HUDEP-2 (cell line): ENCODE data around the gene LIMCH1.

Experiments
- DNase-seq, 76 experiments: peaks; one replicate each; lab custom pipeline; 2025; ENCODE audit not compliant: unreplicated experiment in 76 of 76; lab: John Stamatoyannopoulos, UW

Gene LIMCH1

DNA sequence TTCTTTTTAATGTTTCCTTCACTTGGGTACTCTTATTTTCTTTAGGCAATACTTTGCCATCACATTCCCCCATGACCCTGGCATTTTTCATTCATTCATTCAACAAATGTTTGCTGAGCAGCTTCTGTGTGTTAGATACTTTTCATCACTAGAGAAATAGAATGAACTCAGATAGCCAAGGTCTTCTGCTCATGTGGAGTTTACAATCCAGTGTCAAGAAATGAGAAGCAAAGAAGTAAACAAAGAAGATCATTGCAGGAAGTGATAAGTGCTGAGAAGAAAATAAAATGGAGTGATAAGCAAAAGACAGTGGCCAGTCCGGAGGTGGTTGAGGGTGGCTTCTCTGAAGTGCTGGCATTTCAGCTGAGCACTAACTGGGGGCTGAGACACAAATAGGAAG lies 63.1 kb downstream of the LIMCH1 start:
- DNase-seq, result no peak

DNA sequence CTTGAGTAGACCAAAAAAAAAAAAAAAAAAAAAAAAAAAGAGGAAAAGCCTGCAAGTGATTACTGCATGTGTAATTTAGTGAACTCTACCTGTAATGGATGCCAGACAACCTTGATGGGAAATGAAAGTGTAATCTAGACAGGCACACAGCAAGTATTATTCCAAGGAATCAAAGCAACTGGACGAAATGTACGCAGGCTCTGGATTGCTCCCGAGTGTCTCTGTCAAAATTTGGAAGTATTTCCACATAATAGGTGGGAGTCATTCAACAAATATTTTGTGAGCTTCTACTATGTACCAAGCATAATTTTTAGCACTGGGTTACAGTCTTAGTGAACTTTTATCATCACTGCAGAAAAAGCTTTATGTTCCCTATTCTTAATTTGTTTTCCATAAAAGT lies 64.2 kb downstream of the LIMCH1 start:
- no peak for DNase-seq

DNA sequence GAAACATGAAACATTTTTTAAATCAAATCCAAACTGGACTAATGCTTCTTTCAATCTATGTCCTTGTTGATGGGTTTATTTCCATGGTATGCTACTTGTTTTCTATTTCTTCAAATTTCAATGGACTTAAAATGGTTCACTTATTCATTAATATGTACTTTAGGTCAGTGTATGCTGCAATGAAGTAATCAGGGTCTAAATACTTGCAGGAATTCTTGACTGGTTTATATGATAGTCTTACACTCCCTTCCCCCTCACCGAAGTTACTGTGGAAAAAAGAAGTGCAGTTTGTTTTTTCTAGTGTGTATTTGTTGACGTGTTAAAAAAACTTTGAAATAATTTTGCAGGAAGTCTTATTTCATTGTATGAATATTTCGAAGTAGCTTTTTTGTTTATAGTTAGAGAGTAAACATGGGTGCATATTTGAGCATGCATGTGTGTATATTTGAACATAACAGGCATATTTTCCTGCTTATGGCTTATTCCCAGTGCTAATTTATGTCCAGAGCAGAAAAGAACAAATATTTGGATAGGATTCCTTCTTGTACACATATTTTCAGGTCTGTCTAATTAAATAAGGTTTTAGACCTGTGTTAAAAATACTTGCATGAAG lies 65.0 kb downstream of the LIMCH1 start:
- DNase-seq, result no peak

DNA sequence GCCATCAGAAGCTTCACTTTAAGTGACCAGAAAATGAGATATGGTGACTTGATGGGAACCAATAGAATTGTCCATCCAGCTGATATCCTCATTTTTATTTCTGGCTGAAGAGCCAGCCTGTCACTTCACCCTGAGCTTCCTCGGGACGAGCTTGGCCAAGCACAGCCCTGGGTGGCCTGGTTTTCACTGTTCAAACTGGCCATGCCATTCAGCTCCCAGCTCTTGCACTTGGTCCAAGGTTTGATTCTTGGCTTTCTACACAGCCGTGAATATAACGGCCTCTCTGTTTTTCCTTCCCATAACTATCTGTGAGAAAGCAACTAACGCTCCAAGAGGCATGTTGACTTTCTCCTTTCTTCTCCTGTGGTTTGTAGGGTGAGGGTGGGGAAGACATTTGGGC lies 71.9 kb downstream of the LIMCH1 start:
- DNase-seq, result no peak

DNA sequence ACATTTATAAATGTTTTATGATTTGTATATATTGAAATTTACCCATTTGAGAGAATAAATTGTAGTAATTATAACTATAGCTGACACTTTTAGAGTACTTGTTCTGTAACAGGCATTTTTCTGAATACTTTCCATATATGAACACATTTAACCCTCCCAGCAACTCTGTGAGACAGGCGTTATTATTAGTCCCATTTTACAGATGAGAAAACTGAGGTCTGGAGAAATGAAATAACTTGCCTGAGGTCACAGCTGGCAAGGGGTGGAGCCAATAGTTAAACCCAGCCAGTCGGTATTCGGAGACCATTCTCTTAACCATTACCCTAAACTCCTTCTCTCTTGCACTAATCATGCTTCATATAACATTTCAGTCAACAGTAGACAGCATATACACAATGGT lies 72.5 kb downstream of the LIMCH1 start:
- DNase-seq, result no peak

DNA sequence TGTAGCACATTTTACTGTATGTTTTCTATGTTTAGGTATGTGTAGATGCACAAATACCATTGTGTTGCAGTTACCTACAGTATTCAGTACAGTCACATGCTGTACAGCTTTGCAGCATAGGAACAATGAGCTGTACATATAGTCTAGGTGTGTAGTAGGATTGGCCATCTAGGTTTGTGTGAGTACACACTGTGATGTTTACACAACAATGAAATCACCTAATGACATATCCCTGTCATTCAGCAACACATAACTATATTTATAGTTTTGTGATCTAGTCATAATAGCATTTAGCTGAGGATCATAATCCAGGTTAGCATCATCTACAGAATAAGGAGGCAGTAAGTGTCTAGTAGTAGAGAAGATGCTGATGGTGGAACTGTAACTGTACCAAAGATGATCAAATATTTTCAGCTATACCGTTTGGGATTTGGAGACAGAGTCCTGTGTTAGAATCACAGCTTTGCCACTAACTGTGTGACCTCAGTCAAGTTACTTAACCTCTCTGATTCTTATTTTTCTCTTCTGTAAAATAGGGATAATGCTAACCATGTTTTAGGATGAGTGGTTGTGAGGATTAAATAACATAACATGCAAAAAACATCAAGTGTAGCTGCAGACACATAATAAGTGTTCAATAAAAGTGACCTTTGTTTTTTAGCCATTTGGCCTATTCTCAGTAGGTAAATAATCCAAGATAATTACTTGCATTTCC lies 73.3 kb downstream of the LIMCH1 start:
- DNase-seq, result no peak

DNA sequence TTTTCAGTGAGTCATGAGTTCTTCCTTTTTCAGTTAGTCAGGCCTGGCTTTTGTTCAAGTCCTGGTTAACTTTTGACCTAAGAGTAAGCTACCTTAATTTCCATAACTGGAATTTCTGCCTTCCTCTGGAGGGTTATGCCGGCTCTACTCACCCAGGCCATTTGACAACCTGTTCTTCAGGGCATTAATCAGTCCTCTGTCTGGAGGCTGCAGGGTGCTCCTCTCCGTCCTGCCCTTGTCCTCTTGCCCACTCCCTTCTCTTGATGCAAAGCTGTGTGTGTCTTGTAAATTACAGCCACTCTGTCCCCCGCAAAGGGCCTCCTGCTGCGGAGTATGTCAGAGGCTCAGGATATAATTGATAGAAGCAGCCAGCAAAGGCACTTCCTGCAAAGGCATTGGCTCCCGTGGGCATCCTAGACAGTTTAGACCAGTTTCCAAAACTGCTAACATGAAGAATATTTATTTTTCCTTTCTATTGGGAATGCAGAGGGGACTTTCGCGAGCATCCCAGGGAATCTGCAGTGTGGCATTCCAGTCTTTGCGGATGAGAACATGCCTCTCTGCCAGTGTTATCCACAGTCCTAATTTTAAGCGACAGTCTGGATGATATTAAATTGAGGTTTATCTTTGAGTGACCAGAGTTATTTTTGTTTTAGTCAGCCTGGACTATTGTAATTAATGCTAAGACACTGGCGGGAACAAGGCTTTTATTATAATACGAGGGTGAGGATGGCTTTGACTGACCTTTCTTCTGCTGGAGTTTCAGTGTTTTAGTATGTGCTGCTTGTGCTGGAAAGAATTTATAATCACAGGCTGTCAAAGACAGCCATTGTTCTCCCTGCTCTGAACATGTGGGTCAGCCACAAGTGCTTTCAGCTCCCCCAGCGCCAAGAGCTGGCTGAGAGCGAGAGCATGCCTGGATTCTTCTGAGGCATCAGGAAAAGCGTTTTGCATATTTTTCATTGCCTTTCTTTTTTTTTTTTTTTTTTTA lies 74.2 kb downstream of the LIMCH1 start:
- DNase-seq, result no peak

DNA sequence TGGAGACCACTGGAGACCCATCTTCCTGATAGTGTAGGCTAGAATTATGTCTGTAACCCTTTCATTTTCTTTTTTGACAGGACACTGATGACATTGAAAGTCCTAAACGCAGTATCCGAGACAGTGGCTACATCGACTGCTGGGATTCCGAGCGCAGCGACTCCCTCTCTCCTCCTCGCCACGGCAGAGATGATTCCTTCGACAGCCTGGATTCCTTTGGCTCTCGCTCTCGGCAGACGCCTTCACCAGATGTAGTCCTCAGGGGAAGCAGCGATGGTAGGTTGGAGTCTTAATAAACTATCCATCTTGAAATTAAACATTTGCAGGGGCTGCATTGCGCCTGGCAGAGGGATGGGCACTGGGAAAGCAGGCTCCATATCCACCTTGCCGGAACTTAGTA lies 75.4 kb downstream of the LIMCH1 start:
- no peak for DNase-seq

DNA sequence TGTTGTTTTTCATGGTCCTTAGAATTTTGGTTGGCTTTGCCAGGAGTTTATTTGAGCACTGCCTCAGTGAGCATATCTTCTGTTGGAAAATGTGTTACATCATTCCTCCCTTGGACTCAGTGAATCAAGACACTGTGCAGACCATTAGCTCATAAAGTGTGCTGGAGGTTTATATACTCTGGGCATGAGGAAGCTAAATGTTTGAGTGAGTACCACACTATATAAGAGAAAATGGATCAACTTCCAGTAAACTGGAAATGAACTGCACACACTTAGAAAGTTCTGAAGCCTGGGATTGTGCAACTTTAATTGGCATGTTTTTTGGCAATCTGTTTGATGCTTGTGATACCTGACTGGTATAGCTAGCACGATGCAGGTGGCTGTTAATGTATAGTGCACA lies 75.9 kb downstream of the LIMCH1 start:
- DNase-seq, result no peak

DNA sequence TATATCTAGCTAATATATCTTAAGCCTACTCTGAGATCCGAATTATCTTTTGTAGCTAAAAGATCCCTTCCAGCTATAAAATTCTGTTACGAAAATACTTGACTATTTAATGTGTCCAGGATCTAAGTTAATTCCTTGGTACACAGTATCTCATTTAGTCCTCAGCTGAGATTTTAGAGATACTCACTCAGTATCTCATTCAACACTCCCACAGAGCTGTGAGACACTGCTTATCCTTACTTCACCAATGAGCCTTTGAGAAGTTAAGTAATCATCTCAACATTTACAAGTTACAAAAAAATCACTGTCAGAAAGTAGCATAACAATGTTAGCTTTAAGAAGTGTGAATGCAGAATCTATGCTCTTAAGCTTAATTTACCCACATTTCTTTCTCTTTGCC lies 76.6 kb downstream of the LIMCH1 start:
- DNase-seq, result no peak

DNA sequence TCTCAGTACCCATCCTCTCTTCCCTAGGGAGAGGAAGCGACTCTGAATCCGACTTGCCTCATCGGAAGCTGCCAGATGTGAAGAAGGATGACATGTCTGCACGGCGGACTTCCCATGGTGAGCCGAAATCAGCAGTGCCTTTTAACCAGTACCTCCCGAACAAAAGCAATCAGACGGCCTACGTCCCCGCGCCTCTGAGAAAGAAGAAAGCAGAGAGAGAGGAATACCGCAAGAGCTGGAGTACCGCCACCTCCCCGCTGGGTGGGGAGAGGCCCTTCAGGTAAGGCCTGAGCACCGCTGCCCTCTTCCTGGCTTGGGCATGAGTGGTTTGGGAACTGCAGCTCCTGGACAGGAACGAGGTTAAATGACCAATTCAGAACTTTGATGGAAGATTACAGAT lies 81.2 kb downstream of the LIMCH1 start:
- DNase-seq, result no peak

DNA sequence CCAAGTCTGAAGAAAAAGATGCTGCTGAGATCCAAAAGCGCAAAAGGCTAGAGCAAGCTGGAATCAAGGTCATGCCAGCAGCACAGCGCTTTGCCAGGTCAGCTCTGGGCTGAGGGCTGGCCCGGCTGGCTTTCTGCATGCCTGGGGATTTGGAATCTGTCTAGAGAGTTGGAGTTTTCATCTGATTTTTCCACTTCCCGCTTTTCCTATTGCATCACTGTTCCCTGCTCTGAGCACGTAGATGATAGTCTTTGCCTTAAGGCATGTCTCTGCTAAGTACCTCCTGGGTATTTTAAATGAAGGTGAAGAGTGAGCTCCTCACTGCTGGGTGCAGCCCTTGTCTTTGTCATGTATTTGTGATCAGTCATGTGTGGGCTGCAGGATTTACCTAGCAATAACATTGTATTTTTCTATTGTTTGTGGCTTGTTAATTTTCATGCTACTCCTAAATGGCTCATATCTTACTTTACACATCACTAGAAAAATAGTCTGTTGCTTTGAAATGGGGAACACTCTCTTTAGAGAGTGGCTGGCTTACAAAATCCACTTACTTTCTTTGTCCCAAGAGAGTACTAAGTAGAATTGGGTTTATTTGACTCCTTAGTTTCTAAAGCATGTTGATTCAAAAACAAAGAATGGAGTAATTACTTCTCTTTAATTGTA lies 82.8 kb downstream of the LIMCH1 start:
- no peak for DNase-seq

DNA sequence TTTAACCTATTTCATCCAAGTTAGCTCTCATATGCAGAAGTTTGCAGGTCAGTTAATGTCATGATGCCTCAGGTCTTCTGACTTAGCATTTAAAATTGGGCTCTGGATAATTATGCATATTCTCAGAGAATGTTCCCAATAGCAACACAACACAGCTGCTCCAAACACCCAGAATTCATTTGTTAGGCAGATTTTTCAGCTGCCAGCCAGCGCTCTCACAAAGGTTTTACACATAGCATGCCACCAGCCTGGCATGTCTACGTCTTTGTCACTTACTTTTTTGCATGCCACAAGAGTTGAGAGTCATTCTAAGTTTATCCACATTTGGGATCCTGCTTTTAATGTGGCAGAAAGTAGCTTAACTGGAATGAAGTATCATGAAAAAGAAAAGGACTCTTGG lies 84.8 kb downstream of the LIMCH1 start:
- DNase-seq, result no peak

DNA sequence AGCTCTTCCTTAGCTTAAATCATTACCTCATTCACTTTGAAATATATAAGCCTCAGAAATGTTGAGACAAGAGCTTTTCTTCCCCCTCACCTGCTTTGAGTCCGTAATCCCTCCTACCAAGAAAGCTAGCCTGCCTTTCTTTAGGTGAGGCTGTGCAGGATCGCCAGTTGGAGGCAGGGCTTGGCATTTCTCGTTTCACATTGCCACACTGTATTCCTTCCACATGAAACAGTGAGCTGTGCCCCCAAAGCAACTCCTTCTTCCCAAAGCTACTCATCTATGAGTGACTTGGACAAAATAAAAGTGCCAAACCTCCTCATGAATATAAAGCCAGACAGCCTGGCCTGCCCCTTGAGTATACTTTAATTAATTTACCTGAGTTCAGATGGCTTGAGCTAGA lies 86.8 kb downstream of the LIMCH1 start:
- no peak for DNase-seq

DNA sequence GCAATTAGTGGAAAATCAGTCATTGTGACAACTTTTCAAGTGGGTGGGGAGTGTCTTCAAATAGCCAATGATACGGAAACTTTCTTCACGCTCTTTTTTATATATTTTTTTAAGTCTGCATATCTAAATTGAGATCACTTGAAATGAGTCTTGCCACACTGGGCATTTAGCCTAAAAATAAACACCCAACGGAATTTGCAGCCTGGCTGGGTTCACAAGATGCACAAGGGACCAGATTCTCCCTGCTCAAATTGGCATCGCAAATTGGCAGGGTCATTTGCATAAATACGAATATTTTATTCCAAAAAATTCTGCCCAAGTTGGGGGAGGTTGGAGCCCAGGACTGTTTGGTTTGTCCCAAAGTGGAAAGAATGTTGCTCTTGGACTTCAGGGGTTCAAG lies 87.6 kb downstream of the LIMCH1 start:
- no peak for DNase-seq

DNA sequence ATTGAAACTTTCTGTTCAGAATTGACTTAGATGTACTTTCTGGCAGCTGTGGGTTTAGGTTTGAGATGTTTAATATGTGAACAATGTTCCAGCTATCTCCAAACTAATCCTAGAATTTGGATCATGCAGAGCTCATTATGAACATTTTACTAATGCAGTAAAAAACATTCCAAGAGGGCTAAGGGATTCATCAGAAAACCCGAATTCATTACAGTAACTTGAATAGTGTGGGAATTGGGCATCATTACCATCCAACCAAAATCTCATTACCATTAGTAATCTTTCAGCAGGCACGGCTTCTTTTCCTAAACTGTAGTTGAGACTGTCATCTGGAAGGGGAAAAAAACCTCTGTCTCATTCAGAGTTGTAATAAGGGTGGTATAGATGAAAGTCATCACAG lies 91.0 kb downstream of the LIMCH1 start:
- DNase-seq, result no peak

DNA sequence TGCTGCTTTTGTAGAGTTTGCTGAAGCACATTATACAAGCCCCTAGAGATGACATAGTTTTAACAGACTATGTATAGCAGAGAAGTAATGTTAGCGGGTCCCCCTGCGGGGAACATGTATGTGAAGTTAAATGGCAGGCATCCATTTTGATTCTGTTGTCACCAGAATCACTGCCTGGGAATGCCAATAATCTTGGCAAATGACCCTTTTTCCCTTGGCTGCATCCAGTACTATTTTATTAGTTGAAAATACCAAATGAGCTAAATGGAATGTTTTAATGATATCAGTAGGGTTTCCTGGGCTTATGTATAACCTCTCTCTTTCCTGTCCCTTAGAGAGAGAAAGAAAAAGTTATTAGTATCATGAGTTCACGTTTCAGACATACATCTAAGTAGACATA lies 93.6 kb downstream of the LIMCH1 start:
- DNase-seq, result no peak

DNA sequence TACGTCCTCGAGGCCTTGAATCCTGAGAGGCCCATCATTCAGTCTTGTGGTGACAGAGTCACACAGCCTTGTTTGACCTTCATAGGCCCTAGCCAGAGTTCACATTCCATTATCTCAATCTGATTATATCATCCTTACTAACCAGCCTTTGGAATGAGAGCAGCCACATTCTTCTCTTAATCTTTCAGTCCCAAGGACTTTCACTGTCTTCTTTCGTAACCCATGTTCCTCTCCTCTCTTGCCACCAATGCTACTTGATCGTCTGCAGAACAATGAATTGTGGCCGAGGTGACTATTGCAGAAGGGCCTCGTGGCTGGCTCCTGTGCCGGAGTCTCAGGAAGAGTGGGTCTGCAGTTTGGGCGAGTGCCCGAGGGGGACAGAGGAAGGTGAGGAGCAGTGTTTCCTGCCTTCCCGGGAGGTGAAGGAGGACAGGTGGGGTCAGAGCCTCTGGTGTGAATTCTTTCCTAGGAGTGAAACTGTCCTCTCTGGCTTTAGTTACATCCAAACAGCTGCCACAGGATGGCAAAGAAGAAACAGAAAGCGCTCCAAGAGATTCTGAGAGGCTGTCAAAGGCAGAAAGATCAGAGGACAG lies 94.6 kb downstream of the LIMCH1 start:
- no peak for DNase-seq

DNA sequence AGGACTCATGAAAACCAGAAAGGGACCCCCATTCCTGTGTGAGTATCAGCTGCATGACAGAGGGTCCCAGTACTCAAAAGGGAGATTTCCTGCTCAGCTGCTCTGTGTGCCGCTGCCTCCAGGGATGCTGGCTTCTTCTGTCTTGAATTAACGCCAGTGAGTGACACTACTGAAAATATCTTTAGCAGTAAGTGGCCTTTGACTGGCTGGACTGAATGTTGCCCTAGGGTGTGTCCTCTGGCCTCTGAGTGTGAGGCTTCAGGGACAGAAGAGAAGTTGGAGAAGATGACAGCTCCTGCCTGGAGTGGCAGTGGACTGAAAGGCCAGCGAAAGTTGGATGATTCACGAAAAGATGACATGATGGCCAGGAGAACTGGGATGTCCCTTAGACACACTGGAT lies 95.4 kb downstream of the LIMCH1 start:
- DNase-seq, result no peak

DNA sequence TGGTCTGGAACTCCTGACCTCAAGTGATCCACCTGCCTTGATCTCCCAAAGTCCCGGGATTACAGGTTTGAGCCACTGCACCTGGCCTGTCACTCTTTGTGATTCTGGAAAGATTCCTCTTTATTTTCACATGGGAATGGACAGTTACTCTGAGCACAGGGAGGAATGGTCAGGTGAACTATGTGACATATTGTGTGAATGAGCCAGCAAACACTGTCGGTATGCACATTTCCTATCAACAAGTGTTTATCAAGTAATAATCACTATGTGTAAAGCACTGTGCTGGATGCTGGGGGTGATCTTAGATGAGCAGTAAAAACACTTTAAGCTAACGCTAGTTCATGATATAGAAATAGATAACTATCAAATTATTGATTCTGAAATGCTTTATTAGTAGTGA lies 97.5 kb downstream of the LIMCH1 start:
- DNase-seq, result no peak

DNA sequence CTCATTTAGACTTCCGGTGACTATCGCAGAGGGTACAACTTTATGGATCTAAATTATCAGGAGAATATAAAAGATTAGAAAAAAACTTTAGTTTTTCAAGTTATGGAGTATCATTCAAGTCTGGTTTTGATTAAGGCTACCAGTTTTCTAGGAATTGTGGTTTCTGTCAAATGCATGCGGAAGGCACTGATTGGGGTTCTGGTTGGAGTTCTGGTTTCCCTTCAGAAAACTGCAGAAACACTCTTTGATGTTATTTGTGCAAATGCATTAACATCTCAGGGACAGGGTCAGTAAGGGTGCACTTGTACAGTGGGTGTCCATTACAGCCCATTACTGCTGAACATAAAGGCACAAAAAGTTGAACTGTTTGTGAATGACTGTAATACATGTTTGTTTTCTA lies 100.2 kb downstream of the LIMCH1 start:
- no peak for DNase-seq
